ENCODE results near the gene DEPDC5.

The DEPDC5 gene

DNA sequence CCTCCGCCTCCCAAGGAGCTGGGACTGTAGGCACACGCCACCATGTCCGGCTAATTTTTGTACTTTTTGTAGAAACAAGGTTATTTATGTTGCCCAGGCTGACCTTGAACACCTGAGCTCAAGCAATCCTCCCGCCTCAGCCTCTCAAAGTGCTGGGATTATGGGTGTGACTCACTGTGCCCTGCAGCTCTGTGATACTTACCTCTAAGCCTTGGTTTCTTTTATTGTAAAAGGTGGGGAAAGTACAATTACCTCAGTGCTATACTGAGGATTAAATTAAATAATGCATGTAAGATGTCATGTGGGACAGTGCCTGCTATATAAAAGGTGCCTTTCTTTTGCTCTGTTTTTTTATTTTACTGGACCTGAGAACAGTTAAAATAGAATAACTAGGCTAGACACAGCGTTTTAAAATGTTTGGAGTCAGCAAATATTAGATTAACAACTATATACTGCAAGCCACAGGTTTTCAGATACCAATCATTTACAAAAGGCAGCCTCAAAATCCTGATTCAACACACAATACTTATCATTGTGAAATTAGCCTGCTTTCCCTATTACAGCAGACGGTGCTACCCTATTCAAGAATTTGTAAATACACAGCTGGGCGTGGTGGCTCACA is 33.9 kb upstream of the DEPDC5 start:
- Histone ChIP-seq H3K27ac (ENCODE audit: low read length) (no peak overlapping the region), H3K9ac (ENCODE audit: low read depth, low read length) (no peak overlapping the region), H3K36me3 (ENCODE audit: insufficient read depth, low read length) (peaks cover 74% of the 10 kb centered on the region), H3K4me1 (ENCODE audit: insufficient read depth, low read length) (no peaks in the 10 kb centered on the region), H3K79me2 (ENCODE audit: insufficient read depth, low read length) (peaks cover 2% of the 10 kb centered on the region; the same call in 1 of the 2 replicates), H3K4me3 (ENCODE audit: low read depth in 1 of 2, low read length in 2 of 2) (no peak overlapping the region), H3K4me2 (ENCODE audit: insufficient read depth, low read length) (no peak overlapping the region), H3K9me3 (ENCODE audit: insufficient read depth, low read length, severe bottlenecking) (no peaks in the 10 kb centered on the region), H2AFZ (ENCODE audit: low read depth, low read length) (no peak overlapping the region), H3K27me3 (ENCODE audit: insufficient read depth, low read length, poor library complexity) (no peaks in the 10 kb centered on the region), H4K20me1 (ENCODE audit: insufficient read depth, low read length) (no peaks in the 10 kb centered on the region)
- ATAC-seq (ENCODE audit: insufficient read depth, low read depth) (no peak), DNase-seq (no peak)
- no peak for TF ChIP-seq EZH2 (IDR thresholded peaks at IDR 0.05; ENCODE audit: borderline replicate concordance, low read depth, low read length, severe bottlenecking)
- TF ChIP-seq CTCF (IDR thresholded peaks at IDR 0.05; ENCODE audit: borderline replicate concordance, extremely low read depth, low read length, poor library complexity, severe bottlenecking), result no peak

- no peak overlapping the region for H3K27ac ChIP-seq (ENCODE audit: low read length)
- no peak overlapping the region for H3K4me3 ChIP-seq (ENCODE audit: low read depth in 1 of 2, low read length in 2 of 2)
- peaks cover 70% of the 10 kb centered on the region for H3K36me3 ChIP-seq (ENCODE audit: insufficient read depth, low read length)
- ATAC-seq (ENCODE audit: insufficient read depth, low read depth), result no peak
- peaks cover 11% of the 10 kb centered on the region for H3K79me2 ChIP-seq (ENCODE audit: insufficient read depth, low read length)
- no peaks in the 10 kb centered on the region for H3K27me3 ChIP-seq (ENCODE audit: insufficient read depth, low read length, poor library complexity)
- H3K9me3 ChIP-seq (ENCODE audit: insufficient read depth, low read length, severe bottlenecking), result no peaks in the 10 kb centered on the region
- H3K4me1 ChIP-seq (ENCODE audit: insufficient read depth, low read length), result no peaks in the 10 kb centered on the region
- no peak for TF ChIP-seq EZH2 (IDR thresholded peaks at IDR 0.05; ENCODE audit: borderline replicate concordance, low read depth, low read length, severe bottlenecking)
- H4K20me1 ChIP-seq (ENCODE audit: insufficient read depth, low read length), result peaks cover 6% of the 10 kb centered on the region; the same call in 1 of the 2 replicates
- H3K9ac ChIP-seq (ENCODE audit: low read depth, low read length), result no peak overlapping the region
- H2AFZ ChIP-seq (ENCODE audit: low read depth, low read length), result no peak overlapping the region
- no peak for DNase-seq
- no peak overlapping the region for H3K4me2 ChIP-seq (ENCODE audit: insufficient read depth, low read length)
These were observed 30.1 kb upstream of the DEPDC5 start for GRCh38 chr22:31723723-31724122.

GRCh38 chr22:31726692-31727091 is 27.1 kb upstream of the DEPDC5 start:
- H3K79me2 ChIP-seq (ENCODE audit: insufficient read depth, low read length), result peaks cover 26% of the 10 kb centered on the region
- peaks cover 11% of the 10 kb centered on the region; the same call in 1 of the 2 replicates for H4K20me1 ChIP-seq (ENCODE audit: insufficient read depth, low read length)
- H2AFZ ChIP-seq (ENCODE audit: low read depth, low read length), result no peak overlapping the region
- no peaks in the 10 kb centered on the region for H3K4me1 ChIP-seq (ENCODE audit: insufficient read depth, low read length)
- no peak overlapping the region for H3K4me3 ChIP-seq (ENCODE audit: low read depth in 1 of 2, low read length in 2 of 2)
- ATAC-seq (ENCODE audit: insufficient read depth, low read depth) (no peak), DNase-seq (no peak)
- peaks cover 46% of the 10 kb centered on the region for H3K36me3 ChIP-seq (ENCODE audit: insufficient read depth, low read length)
- H3K9ac ChIP-seq (ENCODE audit: low read depth, low read length), result no peak overlapping the region
- no peak for TF ChIP-seq CTCF (IDR thresholded peaks at IDR 0.05; ENCODE audit: borderline replicate concordance, extremely low read depth, low read length, poor library complexity, severe bottlenecking)
- TF ChIP-seq EZH2 (IDR thresholded peaks at IDR 0.05; ENCODE audit: borderline replicate concordance, low read depth, low read length, severe bottlenecking), result no peak
- H3K27ac ChIP-seq (ENCODE audit: low read length), result no peak overlapping the region
- no peaks in the 10 kb centered on the region for H3K9me3 ChIP-seq (ENCODE audit: insufficient read depth, low read length, severe bottlenecking)
- H3K4me2 ChIP-seq (ENCODE audit: insufficient read depth, low read length), result no peak overlapping the region
- H3K27me3 ChIP-seq (ENCODE audit: insufficient read depth, low read length, poor library complexity), result no peaks in the 10 kb centered on the region

DNA sequence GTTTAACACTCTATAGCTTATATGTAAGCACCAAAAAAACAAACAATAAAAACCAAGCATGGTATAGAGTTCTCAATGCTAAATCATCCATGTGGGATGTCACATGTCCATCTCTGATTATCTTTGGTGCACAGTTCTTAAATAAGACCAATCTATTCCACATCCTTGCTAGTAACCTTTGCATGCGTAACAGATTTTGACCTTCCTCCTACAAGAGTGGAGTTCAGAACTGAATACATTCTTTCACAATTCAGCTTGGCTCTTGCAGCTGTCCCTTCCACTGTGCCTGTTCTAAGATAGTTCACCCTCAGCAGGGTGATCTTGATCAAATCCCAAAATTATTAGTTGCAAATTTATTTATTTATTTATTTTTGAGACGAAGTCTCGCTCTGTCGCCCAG is 25.0 kb upstream of the DEPDC5 start:
- Histone ChIP-seq H3K9ac (ENCODE audit: low read depth, low read length) (no peak overlapping the region), H3K4me2 (ENCODE audit: insufficient read depth, low read length) (no peak overlapping the region), H3K4me1 (ENCODE audit: insufficient read depth, low read length) (no peaks in the 10 kb centered on the region), H4K20me1 (ENCODE audit: insufficient read depth, low read length) (peaks cover 11% of the 10 kb centered on the region; the same call in 1 of the 2 replicates), H3K79me2 (ENCODE audit: insufficient read depth, low read length) (peaks cover 41% of the 10 kb centered on the region), H3K4me3 (ENCODE audit: low read depth in 1 of 2, low read length in 2 of 2) (no peak overlapping the region), H3K9me3 (ENCODE audit: insufficient read depth, low read length, severe bottlenecking) (no peaks in the 10 kb centered on the region), H3K27me3 (ENCODE audit: insufficient read depth, low read length, poor library complexity) (no peaks in the 10 kb centered on the region), H3K36me3 (ENCODE audit: insufficient read depth, low read length) (peaks cover 40% of the 10 kb centered on the region), H3K27ac (ENCODE audit: low read length) (no peak overlapping the region), H2AFZ (ENCODE audit: low read depth, low read length) (no peak overlapping the region)
- no peak for TF ChIP-seq EZH2 (IDR thresholded peaks at IDR 0.05; ENCODE audit: borderline replicate concordance, low read depth, low read length, severe bottlenecking)
- no peak for TF ChIP-seq CTCF (IDR thresholded peaks at IDR 0.05; ENCODE audit: borderline replicate concordance, extremely low read depth, low read length, poor library complexity, severe bottlenecking)
- ATAC-seq (ENCODE audit: insufficient read depth, low read depth) (no peak), DNase-seq (no peak)

All from DND-41 (cell line).